PC-3 (cell line): Measurements from ENCODE around the gene PALD1. TPM values are rescaled to one million over a fixed set of nuclear protein-coding genes. Genes with fewer than 3 reads are reported as not detected.

Experiments used
- ATAC-seq: fragments of 200-7000 bp; cut with Tn5 transposase; 2 replicates; pipeline ENCODE4 v1.9.1; 2020; ENCODE audit warnings: mild to moderate bottlenecking, moderate library complexity
- BruUV-seq: library from RNA; stranded (reverse); fragments of 400-500 nt; replicated peaks from 2 replicates; lab custom pipeline; 2021; lab: Mats Ljungman, UMichigan
- CTCF ChIA-PET: fragments of 300-600 bp; sonication (Branson Sonifier 250); formaldehyde crosslinking; loops from one replicate; lab custom pipeline; 2022; ENCODE audit warnings: antibody characterized with exemption; lab: Charles Lee
- POLR2A ChIA-PET: fragments of 300-600 bp; sonication (Branson Sonifier 250); formaldehyde crosslinking; loops from one replicate; lab custom pipeline; 2022; ENCODE audit warnings: antibody characterized with exemption; ENCODE audit not compliant: unreplicated experiment; lab: Charles Lee
- DNase-seq: peaks from one replicate; pipeline ENCODE4 v3.0.0-alpha.2; 2015
- H2AFZ ChIP-seq: fragments of 300-600 bp; sonication (generic); 2 replicates; pipeline ENCODE4 v1.6.0; 2016; ENCODE audit warnings: antibody characterized with exemption, low read length
- H3F3A ChIP-seq: fragments of 300-600 bp; sonication (generic); one replicate; pipeline ENCODE4 v1.6.0; 2017; ENCODE audit warnings: antibody characterized with exemption, low read length, control low read depth, mild to moderate bottlenecking; ENCODE audit not compliant: unreplicated experiment
- H3K27ac ChIP-seq: fragments of 300-600 bp; sonication (generic); 2 replicates; pipeline ENCODE4 v1.5.1; 2016; ENCODE audit warnings: mild to moderate bottlenecking, low read length
- H3K27me3 ChIP-seq: fragments of 300-600 bp; sonication (generic); 2 replicates; pipeline ENCODE4 v1.6.1; 2016; ENCODE audit warnings: low read length, mixed read lengths
- H3K36me3 ChIP-seq: fragments of 300-600 bp; sonication (generic); 2 replicates; pipeline ENCODE4 v1.6.1; 2016; ENCODE audit warnings: low read depth, mixed run types, low read length, mixed read lengths
- H3K4me1 ChIP-seq: fragments of 300-600 bp; sonication (generic); 2 replicates; pipeline ENCODE4 v1.5.1; 2016; ENCODE audit warnings: low read length; ENCODE audit not compliant: insufficient read depth
- H3K4me2 ChIP-seq: fragments of 300-600 bp; sonication (generic); 2 replicates; pipeline ENCODE4 v1.6.0; 2016; ENCODE audit warnings: low read length
- H3K4me3 ChIP-seq: fragments of 300-600 bp; sonication (generic); 2 replicates; pipeline ENCODE4 v1.5.1; 2016; ENCODE audit warnings: mild to moderate bottlenecking, low read length, mixed read lengths
- H3K79me2 ChIP-seq: fragments of 300-600 bp; sonication (generic); 2 replicates; pipeline ENCODE4 v1.6.1; 2017; ENCODE audit warnings: low read length, mixed read lengths
- H3K9ac ChIP-seq: fragments of 300-600 bp; sonication (generic); 2 replicates; pipeline ENCODE4 v1.6.0; 2016; ENCODE audit warnings: mild to moderate bottlenecking, low read length
- H3K9me2 ChIP-seq: fragments of 300-600 bp; sonication (generic); replicated peaks from 2 replicates; pipeline ENCODE4 v1.6.1; 2016; ENCODE audit warnings: mixed run types, low read length, mixed read lengths
- H3K9me3 ChIP-seq: fragments of 300-600 bp; sonication (generic); 2 replicates; pipeline ENCODE4 v1.6.1; 2016; ENCODE audit warnings: low read length, mixed read lengths
- H4K20me1 ChIP-seq: fragments of 300-600 bp; sonication (generic); 2 replicates; pipeline ENCODE4 v1.6.1; 2016; ENCODE audit warnings: low read length, mixed read lengths
- EZH2 ChIP-seq: fragments of 300-600 bp; sonication (generic); IDR thresholded peaks from one replicate; pipeline ENCODE4 v1.6.1; 2017; ENCODE audit warnings: antibody characterized with exemption, mild to moderate bottlenecking, low read length; ENCODE audit not compliant: unreplicated experiment
- EZH2phosphoT487 ChIP-seq: fragments of 300-600 bp; sonication (generic); IDR thresholded peaks from 2 replicates; pipeline ENCODE4 v1.6.1; 2018; ENCODE audit warnings: mild to moderate bottlenecking, antibody characterized with exemption, low read length, borderline replicate concordance
- intact Hi-C: fragments of 100-400 bp; cut with micrococcal nuclease; formaldehyde crosslinking; loops from 2 replicates; pipeline ENCODE4 v1.9.0; 2023
- total RNA-seq: library from RNA; depleted of rRNA; stranded (reverse); fragments of >200 nt; gene quantifications from 2 replicates; pipeline ENCODE4 v1.2.3, GENCODE V29; 2014
- TF ChIP-seq, protein P1 (sequence below): fragments of 300-600 bp; sonication (generic); conservative IDR thresholded peaks from 2 replicates; pipeline ENCODE4 v1.5.1; 2017; ENCODE audit warnings: antibody characterized with exemption, low read depth, mild to moderate bottlenecking, low read length

Gene PALD1
- total RNA-seq, 1 experiment from 2014 or later, result 0.80 TPM

DNA sequence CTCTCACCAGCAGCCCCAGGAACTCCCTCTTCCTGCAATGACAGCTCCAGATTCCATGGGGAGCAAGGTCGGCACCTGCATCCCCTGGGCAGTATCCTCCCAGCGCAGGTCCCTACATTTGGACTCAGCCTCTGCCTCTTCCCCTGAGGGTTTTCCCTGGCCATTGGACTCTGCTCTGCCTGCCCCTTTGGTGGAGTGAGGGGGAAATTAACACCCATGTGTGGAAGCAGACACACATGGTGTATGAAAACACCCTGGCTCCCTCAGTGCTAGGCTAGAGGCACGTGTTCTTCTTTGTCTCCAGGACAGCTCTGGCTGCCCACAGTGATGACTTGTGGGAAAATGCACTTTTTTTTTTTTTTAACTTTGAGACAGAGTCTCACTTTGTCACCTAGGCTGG, 115.6 kb downstream of the PALD1 start:
- Histone ChIP-seq H3K4me3 (no peak overlapping the region), H4K20me1 (no peaks in the 10 kb centered on the region), H3K27ac (no peak overlapping the region), H3K4me1 (peaks cover 5% of the 10 kb centered on the region; the same call in 1 of the 2 replicates), H3K4me2 (no peak overlapping the region), H3F3A (no peaks in the 10 kb centered on the region), H3K9ac (no peak overlapping the region), H3K27me3 (no peaks in the 10 kb centered on the region), H3K9me3 (no peaks in the 10 kb centered on the region), H3K79me2 (no peaks in the 10 kb centered on the region), H3K9me2 (no peaks in the 10 kb centered on the region), H2AFZ (no peak overlapping the region), H3K36me3 (no peaks in the 10 kb centered on the region)
- no TSS peak for BruUV-seq
- ChIA-PET POLR2A (no interaction called here), CTCF (no interaction called here)
- ATAC-seq, result no peak
- intact Hi-C loops, result no loop called here
- DNase-seq, result no peak
- TF ChIP-seq EZH2phosphoT487 (no peak), EZH2 (no peak)
- TF ChIP-seq, protein P1, sequence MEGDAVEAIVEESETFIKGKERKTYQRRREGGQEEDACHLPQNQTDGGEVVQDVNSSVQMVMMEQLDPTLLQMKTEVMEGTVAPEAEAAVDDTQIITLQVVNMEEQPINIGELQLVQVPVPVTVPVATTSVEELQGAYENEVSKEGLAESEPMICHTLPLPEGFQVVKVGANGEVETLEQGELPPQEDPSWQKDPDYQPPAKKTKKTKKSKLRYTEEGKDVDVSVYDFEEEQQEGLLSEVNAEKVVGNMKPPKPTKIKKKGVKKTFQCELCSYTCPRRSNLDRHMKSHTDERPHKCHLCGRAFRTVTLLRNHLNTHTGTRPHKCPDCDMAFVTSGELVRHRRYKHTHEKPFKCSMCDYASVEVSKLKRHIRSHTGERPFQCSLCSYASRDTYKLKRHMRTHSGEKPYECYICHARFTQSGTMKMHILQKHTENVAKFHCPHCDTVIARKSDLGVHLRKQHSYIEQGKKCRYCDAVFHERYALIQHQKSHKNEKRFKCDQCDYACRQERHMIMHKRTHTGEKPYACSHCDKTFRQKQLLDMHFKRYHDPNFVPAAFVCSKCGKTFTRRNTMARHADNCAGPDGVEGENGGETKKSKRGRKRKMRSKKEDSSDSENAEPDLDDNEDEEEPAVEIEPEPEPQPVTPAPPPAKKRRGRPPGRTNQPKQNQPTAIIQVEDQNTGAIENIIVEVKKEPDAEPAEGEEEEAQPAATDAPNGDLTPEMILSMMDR, result no peak

DNA sequence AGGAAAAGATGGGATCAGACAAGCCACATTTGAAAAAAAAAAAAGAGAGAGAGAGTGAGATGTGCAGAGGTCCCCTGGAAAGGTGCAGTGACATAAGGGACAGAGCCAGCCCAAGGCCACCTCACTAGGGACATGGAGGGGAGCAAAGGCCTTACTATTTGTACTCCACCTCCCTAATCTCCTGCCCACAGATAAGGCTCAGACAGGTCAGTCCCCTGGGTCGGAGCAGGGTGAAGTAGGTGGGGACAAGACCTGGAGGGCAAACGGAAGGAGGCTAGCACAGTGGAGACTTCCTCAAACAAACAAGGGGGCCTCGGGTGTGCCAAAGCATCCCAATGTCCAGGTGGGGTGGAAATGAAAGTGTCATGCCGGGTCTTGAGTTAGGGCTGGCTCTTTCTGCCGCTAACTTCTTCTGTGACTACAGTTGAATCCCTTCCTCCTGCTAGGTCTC, 117.0 kb downstream of the PALD1 start:
- no peak for DNase-seq
- peaks cover 5% of the 10 kb centered on the region; the same call in 1 of the 2 replicates for H3K4me1 ChIP-seq
- H3K9ac ChIP-seq, result no peak overlapping the region
- CTCF ChIA-PET, result no interaction called here
- POLR2A ChIA-PET, result no interaction called here
- no peaks in the 10 kb centered on the region for H3K27me3 ChIP-seq
- H2AFZ ChIP-seq, result no peak overlapping the region
- no peaks in the 10 kb centered on the region for H3F3A ChIP-seq
- no TSS peak for BruUV-seq
- no peaks in the 10 kb centered on the region for H3K9me3 ChIP-seq
- no peak for ATAC-seq
- no peaks in the 10 kb centered on the region for H3K36me3 ChIP-seq
- H3K4me3 ChIP-seq, result no peak overlapping the region
- H3K9me2 ChIP-seq, result no peaks in the 10 kb centered on the region
- H4K20me1 ChIP-seq, result no peaks in the 10 kb centered on the region
- no peak overlapping the region for H3K4me2 ChIP-seq
- no peaks in the 10 kb centered on the region for H3K79me2 ChIP-seq
- no peak for TF ChIP-seq EZH2phosphoT487
- no peak for TF ChIP-seq EZH2
- TF ChIP-seq, protein P1, result no peak
- no peak overlapping the region for H3K27ac ChIP-seq
- intact Hi-C loops, result no loop called here

DNA sequence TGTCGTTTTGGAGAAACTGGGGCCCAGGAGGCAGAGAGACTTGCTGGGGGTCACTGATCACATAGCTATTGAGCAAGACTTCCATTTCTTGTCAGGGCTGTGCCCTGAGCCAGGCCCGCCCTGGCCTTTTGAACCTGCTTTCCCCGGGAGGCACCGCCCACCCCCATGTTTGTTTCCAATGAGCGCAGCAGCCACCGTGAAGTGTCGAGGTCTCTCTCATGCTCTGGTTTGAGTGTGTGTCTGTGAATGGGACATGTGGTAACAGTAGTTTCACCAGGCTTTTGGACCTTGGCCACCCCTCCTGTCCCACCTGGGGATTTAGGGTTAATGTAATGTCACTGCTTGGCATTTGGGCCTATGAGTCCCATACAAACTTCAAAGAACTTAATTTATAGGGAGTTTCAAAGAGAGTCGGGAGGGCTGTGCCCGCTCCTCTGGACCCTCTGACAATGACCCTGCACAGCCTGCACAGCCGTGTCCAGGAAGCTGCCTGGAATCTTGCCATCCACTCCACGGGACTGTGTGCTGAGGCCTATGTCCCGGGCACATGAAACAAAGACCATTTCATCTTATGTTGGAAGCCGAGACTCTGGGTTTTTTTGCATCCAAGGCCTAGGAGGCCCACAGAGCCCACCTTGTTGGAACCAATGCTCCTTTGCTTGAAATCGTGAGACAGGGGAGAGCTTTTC, 117.7 kb downstream of the PALD1 start:
- H3K79me2 ChIP-seq, result no peaks in the 10 kb centered on the region
- no peak overlapping the region for H3K4me3 ChIP-seq
- H3K27me3 ChIP-seq, result no peaks in the 10 kb centered on the region
- intact Hi-C loops, result no loop called here
- no peak for DNase-seq
- TF ChIP-seq EZH2 (no peak), EZH2phosphoT487 (no peak)
- TF ChIP-seq, protein P1, result no peak
- no peaks in the 10 kb centered on the region for H3F3A ChIP-seq
- H3K36me3 ChIP-seq, result no peaks in the 10 kb centered on the region
- ChIA-PET POLR2A (no interaction called here), CTCF (no interaction called here)
- H3K9me3 ChIP-seq, result no peaks in the 10 kb centered on the region
- no peak overlapping the region for H3K4me2 ChIP-seq
- no peak overlapping the region for H3K9ac ChIP-seq
- H3K9me2 ChIP-seq, result no peaks in the 10 kb centered on the region
- no peak for ATAC-seq
- no peaks in the 10 kb centered on the region for H4K20me1 ChIP-seq
- H2AFZ ChIP-seq, result no peak overlapping the region
- no TSS peak for BruUV-seq
- no peak overlapping the region for H3K27ac ChIP-seq
- H3K4me1 ChIP-seq, result peaks cover 5% of the 10 kb centered on the region; the same call in 1 of the 2 replicates
